ENCODE data around the gene APOBEC3C. TPM values are rescaled to one million over a fixed set of nuclear protein-coding genes. Genes with fewer than 3 reads are reported as not detected.
"Not testable (repeated sequence)": the region's sequence is repeated elsewhere in the genome, so short reads cannot be mapped to it uniquely, and the experiment has no call there.

Gene APOBEC3C
- total RNA-seq, 4 donors from 2014 or later, result 3.6 to 48.2 (median 6.7) TPM

- peak overlapping the region; percentile 88 to 90 for H3K27ac ChIP-seq
- H3K4me3 ChIP-seq, result no peak overlapping the region
- intact Hi-C loops (cut with DNase I; ENCODE audit: low total_unique reads), result no loop called here
Measured at GRCh38 chr22:39039306-39040126, 25.5 kb downstream of the APOBEC3C start.

GRCh38 chr22:39040155-39040537 is 26.1 kb downstream of the APOBEC3C start:
- peak overlapping the region; percentile 42 to 52 for H3K4me3 ChIP-seq
- H3K27ac ChIP-seq, result peak overlapping the region; percentile 88 to 90
- H3K27me3 ChIP-seq; DNase-seq; intact Hi-C loops (cut with DNase I; ENCODE audit: low total_unique reads); H3K9me3 ChIP-seq; H3K4me1 ChIP-seq; H3K36me3 ChIP-seq: not testable (repeated sequence)

More at GRCh38 chr22:39039306-39040126, 25.5 kb downstream of the APOBEC3C start:
- no peak for TF ChIP-seq CTCF (IDR thresholded peaks at IDR 0.05)
- Histone ChIP-seq H3K27me3 (no peaks in the 10 kb centered on the region), H3K36me3 (no peaks in the 10 kb centered on the region), H3K9me3 (no peaks in the 10 kb centered on the region), H3K4me1 (peaks cover 6 to 8% of the 10 kb centered on the region in 2 donors)
- no peak for DNase-seq

GRCh38 chr22:39040538-39041296 is 26.7 kb downstream of the APOBEC3C start, which contains the start of gene APOBEC3F:
APOBEC3F (plus strand) TSS chr22:39040864; CDS start chr22:39040961, 97 bp downstream.
- peak in 1 of 4 experiments; percentile 4 for TF ChIP-seq CTCF (IDR thresholded peaks at IDR 0.05)
- peak; percentile 57 to 70 for TF ChIP-seq POLR2A (IDR thresholded peaks at IDR 0.05)
- H3K36me3 ChIP-seq; H3K4me1 ChIP-seq; intact Hi-C loops (cut with DNase I; ENCODE audit: low total_unique reads); H3K9me3 ChIP-seq; H3K27me3 ChIP-seq: not testable (repeated sequence)
- DNase-seq, result peak; percentile 67 to 72
- H3K4me3 ChIP-seq, result peak within 1 kb of the TSS; percentile 42 to 52
- peak within 1 kb of the TSS; percentile 88 to 90 for H3K27ac ChIP-seq

- intact Hi-C loops (cut with DNase I; ENCODE audit: low total_unique reads), result no loop called here
Measured at GRCh38 chr22:39041908-39042307, 27.9 kb downstream of the APOBEC3C start.

GRCh38 chr22:39043063-39043462 is 29.0 kb downstream of the APOBEC3C start:
- intact Hi-C loops (cut with DNase I; ENCODE audit: low total_unique reads); H3K27me3 ChIP-seq; DNase-seq; H3K4me1 ChIP-seq; H3K9me3 ChIP-seq; H3K27ac ChIP-seq; H3K4me3 ChIP-seq; H3K36me3 ChIP-seq: not testable (repeated sequence)

More at GRCh38 chr22:39041908-39042307, 27.9 kb downstream of the APOBEC3C start:
- DNase-seq, result no peak
- Histone ChIP-seq H3K27me3 (no peaks in the 10 kb centered on the region), H3K36me3 (no peaks in the 10 kb centered on the region), H3K9me3 (no peaks in the 10 kb centered on the region), H3K27ac (peak overlapping the region; percentile 88 to 90), H3K4me3 (no peak overlapping the region), H3K4me1 (peaks cover 6 to 8% of the 10 kb centered on the region in 2 donors)
- no peak for TF ChIP-seq POLR2A (IDR thresholded peaks at IDR 0.05)
- no peak for TF ChIP-seq CTCF (IDR thresholded peaks at IDR 0.05)

- H3K4me1 ChIP-seq; H3K9me3 ChIP-seq; DNase-seq; intact Hi-C loops (cut with DNase I; ENCODE audit: low total_unique reads); H3K27ac ChIP-seq; H3K36me3 ChIP-seq; H3K27me3 ChIP-seq; H3K4me3 ChIP-seq: not testable (repeated sequence)
Measured at GRCh38 chr22:39045136-39045535, 31.1 kb downstream of the APOBEC3C start.

GRCh38 chr22:39049486-39049885 is 35.4 kb downstream of the APOBEC3C start:
- H3K4me3 ChIP-seq; H3K27me3 ChIP-seq; intact Hi-C loops (cut with DNase I; ENCODE audit: low total_unique reads); H3K4me1 ChIP-seq; H3K9me3 ChIP-seq; H3K36me3 ChIP-seq; H3K27ac ChIP-seq; DNase-seq: not testable (repeated sequence)

- H3K4me3 ChIP-seq; intact Hi-C loops (cut with DNase I; ENCODE audit: low total_unique reads); H3K36me3 ChIP-seq: not testable (repeated sequence)
Measured at GRCh38 chr22:39051844-39052495, 37.9 kb downstream of the APOBEC3C start.

More at GRCh38 chr22:39051844-39052495, 37.9 kb downstream of the APOBEC3C start:
- H3K27ac ChIP-seq, DNase-seq, H3K27me3 ChIP-seq, H3K4me1 ChIP-seq, H3K9me3 ChIP-seq: not testable (repeated sequence)

Data from uterus (tissue), 4 donors.